Stimulated activated CD8-positive, alpha-beta memory T cell treated with anti-CD3 and anti-CD28 coated beads, Interleukin-2, amount 100 ng/mL, for 1 hour (primary cell): Measurements from ENCODE around the gene TMEM45B.
"Not testable (repeated sequence)": the region's sequence is repeated elsewhere in the genome, so short reads cannot be mapped to it uniquely, and the experiment has no call there.

ENCODE experiments used
- DNase-seq, 2 donors: peaks; one replicate each; pipeline ENCODE4 v3.0.0-alpha.2; 2020; ENCODE audit warnings: low read depth in 2 of 2

Gene TMEM45B

GRCh38 chr11:129852125-129852740 lies 36.6 kb downstream of the TMEM45B start:
- DNase-seq: no peak

GRCh38 chr11:129853518-129854231 lies 38.0 kb downstream of the TMEM45B start:
- peak; percentile 3 to 15 for DNase-seq

- DNase-seq: no peak
Measured at GRCh38 chr11:129854232-129854805, 38.7 kb downstream of the TMEM45B start.

- no peak for DNase-seq
Measured at GRCh38 chr11:129855086-129855485, 39.4 kb downstream of the TMEM45B start.

GRCh38 chr11:129856036-129856435 lies 40.4 kb downstream of the TMEM45B start:
- no peak for DNase-seq

GRCh38 chr11:129861702-129862522 lies 46.3 kb downstream of the TMEM45B start:
- no peak for DNase-seq

- no peak for DNase-seq
Measured at GRCh38 chr11:129864811-129865210, 49.2 kb downstream of the TMEM45B start.

- DNase-seq: no peak
Measured at GRCh38 chr11:129865701-129866100, 50.1 kb downstream of the TMEM45B start.

GRCh38 chr11:129866311-129866710 lies 50.7 kb downstream of the TMEM45B start:
- DNase-seq: no peak

- DNase-seq: not testable (repeated sequence)
Measured at GRCh38 chr11:129868626-129869025, 53.0 kb downstream of the TMEM45B start.

- no peak for DNase-seq
Measured at GRCh38 chr11:129871914-129872313, 56.3 kb downstream of the TMEM45B start.

- DNase-seq: no peak
Measured at GRCh38 chr11:129880311-129880710, 64.7 kb downstream of the TMEM45B start.

GRCh38 chr11:129881570-129882170 lies 66.0 kb downstream of the TMEM45B start:
- peak in 1 of 2 donors; percentile 14 for DNase-seq

- no peak for DNase-seq
Measured at GRCh38 chr11:129884581-129884980, 68.9 kb downstream of the TMEM45B start.

- no peak for DNase-seq
Measured at GRCh38 chr11:129885381-129885780, 69.7 kb downstream of the TMEM45B start.

GRCh38 chr11:129888451-129888850 lies 72.8 kb downstream of the TMEM45B start:
- no peak for DNase-seq

- DNase-seq: no peak
Measured at GRCh38 chr11:129894278-129895125, 78.9 kb downstream of the TMEM45B start.

GRCh38 chr11:129895126-129896041 lies 79.7 kb downstream of the TMEM45B start, which contains the start of gene NFRKB:
TSS of gene NFRKB (minus strand) at chr11:129895578. CDS start at chr11:129892849, 2,729 bp downstream.
- DNase-seq: peak; percentile 80 to 82

GRCh38 chr11:129896062-129896461 lies 80.4 kb downstream of the TMEM45B start:
- DNase-seq: no peak

- no peak for DNase-seq
Measured at GRCh38 chr11:129905402-129905801, 89.8 kb downstream of the TMEM45B start.
